Fibroblast of mammary gland (primary cell): Measurements from ENCODE around the gene MPHOSPH10.
"Not testable (repeated sequence)": the region's sequence is repeated elsewhere in the genome, so short reads cannot be mapped to it uniquely, and the experiment has no call there.

ENCODE experiments used
- DNase-seq: peaks from one replicate; pipeline ENCODE4 v3.0.0-alpha.2; 2010; ENCODE audit warnings: low read depth
- H3K4me3 ChIP-seq: 2 replicates; pipeline ENCODE4 v1.5.1; 2011; ENCODE audit warnings: low read depth, mild to moderate bottlenecking, low read length, moderate library complexity; ENCODE audit not compliant: control insufficient read depth
- CTCF ChIP-seq: conservative IDR thresholded peaks from 2 replicates; pipeline ENCODE4 v1.5.1; 2011; ENCODE audit warnings: low read depth, low read length, inconsistent platforms; ENCODE audit not compliant: control insufficient read depth, insufficient read depth

The MPHOSPH10 gene

GRCh38 chr2:71156573-71156972 lies 26.1 kb downstream of the MPHOSPH10 start:
- DNase-seq, result peak; percentile 17
- H3K4me3 ChIP-seq, result no peak overlapping the region
- TF ChIP-seq CTCF, result no peak

DNA sequence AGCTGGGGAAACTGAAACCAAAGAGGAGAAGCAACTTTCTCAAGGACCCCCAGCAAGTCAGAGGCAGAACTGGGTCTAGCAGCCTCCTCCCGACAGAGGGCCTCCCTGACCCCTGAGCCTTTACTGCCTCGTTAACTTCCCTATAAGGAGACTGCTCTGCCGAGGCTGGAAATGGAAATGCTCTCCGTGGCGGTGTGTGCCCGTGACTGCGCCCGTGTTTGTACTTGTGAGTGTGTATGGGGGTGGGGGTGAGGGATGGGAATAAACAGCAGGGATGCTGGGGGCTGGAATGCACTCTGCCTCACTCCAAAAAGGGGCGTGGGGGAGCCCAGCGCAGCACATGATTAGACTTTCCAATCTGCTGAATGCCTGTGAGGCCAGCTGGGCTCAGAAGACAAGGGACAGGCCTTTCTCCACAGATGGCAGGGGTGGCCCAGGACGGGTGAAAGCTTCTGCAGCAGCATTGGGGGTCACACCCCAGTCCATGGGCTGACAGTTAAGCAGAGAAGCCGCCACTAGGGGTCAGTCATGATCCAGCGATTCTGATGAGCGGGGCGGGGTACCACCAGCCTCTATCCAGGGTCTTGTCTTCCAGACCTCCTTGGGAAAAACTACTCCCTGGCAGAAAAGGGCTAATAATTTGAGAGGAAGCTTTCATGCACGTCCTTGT lies 26.8 kb downstream of the MPHOSPH10 start:
- peak; percentile 64 for TF ChIP-seq CTCF
- peak; percentile 29 for DNase-seq
- no peak overlapping the region for H3K4me3 ChIP-seq

- no peak for TF ChIP-seq CTCF
- H3K4me3 ChIP-seq, result no peak overlapping the region
- peak; percentile 35 for DNase-seq
These were observed 36.4 kb downstream of the MPHOSPH10 start for GRCh38 chr2:71166812-71167211.

DNA sequence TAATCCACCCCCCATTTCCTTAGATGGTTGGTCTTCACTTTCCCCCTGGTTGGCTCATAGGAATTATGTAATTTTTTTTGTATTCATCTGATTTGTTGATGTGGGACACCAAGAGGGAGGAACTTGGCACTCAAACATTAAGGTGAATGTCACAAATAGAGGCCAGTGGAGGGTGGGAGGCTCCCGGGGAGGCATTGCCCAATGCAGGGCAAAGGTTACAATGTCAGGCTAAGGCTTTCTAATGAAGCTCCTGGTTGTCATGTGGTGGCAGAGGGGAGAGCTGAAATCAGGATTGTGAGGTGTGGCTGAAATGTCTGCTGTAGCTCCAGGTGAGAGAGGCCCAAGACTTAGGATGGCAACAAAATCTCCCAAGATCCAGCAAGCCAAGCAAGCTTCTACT lies 42.7 kb downstream of the MPHOSPH10 start:
- no peak for DNase-seq
- no peak for TF ChIP-seq CTCF
- no peak overlapping the region for H3K4me3 ChIP-seq

DNA sequence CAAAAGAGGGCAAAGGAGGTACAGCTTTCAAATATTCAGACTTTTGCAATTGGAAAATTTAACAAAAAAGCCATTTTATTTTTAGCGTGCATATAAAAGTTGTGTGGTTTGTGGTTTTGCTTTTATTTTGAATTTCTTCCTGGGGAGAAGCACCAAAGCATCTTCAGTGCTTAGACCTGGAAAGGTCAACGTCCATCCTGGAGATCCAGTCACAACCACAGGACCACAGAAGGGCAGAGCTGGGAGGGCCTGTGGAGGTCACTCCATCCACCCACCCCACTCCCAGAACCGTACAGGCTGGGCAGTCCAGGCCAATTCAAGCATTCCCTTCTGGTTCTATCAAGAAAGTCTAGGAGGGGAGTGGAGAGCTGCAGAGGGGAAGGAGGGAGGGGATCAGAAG lies 43.8 kb downstream of the MPHOSPH10 start:
- TF ChIP-seq CTCF, result no peak
- no peak overlapping the region for H3K4me3 ChIP-seq
- DNase-seq, result no peak

DNA sequence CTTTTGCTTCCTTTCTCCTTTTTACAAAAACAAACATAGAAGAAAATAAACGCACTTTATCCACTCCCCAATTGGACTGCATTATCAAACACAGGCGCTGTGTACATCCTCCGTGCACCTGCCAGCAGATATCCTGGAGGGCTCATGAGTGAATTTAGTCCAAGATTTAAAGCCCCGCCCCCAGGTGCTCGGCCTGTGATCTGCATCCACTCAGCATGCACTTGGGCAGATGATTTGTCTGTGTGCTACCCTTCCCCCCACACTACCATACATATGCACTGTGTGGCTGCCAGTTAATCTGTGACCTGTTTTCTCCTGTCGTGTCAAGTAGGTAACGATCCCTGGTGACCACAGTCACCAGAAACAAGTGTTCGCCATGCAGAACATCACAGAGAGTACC lies 48.4 kb downstream of the MPHOSPH10 start:
- not testable (repeated sequence) for H3K4me3 ChIP-seq, DNase-seq

DNA sequence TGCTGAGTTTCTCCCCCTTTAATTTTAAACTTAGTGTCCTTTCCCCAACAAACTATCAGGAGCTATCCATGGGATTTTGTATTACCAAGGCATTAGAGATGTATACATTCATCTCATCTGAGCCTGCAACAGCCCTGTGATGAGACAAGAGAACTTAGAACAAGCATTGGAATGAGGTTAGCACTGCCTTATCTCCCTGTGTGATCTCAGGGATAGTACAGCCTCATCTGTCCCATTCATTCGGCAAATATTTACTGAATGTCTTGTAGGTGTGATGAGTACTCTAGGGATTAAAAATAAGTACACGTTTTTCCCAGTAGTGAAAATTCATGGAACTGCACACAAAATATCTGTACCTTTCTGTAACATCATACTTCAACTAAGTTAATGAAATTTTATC lies 50.9 kb downstream of the MPHOSPH10 start:
- no peak overlapping the region for H3K4me3 ChIP-seq
- no peak for DNase-seq
- TF ChIP-seq CTCF, result no peak

DNA sequence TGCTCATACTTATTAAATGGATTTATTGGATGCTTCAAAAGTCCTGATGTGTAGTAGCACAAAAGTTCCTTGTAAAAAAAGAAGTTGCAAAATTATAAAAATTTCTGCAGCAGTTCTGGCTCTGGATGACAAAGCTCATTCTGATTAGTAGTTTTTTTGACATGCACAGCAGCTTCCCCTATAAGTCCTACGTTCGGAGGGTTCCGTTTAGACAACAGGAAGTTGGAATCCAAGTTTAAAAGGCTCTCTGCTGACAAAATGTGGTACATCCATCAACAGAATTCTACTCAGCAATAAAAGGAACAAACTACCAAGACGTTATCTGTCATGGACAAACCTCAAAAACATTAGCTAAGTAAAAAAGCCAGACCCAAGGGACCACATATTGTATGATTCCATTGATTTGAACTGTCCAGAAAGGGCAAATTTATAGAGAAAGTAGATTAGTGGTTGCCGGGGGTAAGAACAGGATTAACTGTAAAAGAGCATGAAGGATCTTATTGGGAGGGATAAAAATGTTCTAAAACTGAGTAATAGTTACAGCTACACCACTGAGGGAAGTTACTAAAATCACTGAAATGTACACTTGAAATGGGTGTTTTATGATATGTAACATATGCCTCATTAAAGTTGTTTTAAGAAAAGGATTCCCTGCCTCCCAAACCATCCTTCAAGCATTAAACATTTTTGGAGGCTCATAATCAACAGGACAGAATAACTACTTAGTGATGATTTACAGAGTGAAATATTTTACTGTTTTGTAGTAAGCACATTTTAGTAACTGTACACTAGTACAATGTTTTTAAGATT lies 53.1 kb downstream of the MPHOSPH10 start:
- H3K4me3 ChIP-seq, DNase-seq: not testable (repeated sequence)
